ENCODE measurements around the gene AQP9. TPM values are rescaled to one million over a fixed set of nuclear protein-coding genes. Genes with fewer than 3 reads are reported as not detected.
A peak's percentile ranks its signal among the peaks of the same experiment; 100 is the strongest.

The AQP9 gene
- total and polyA plus RNA-seq, 2 of the 8 experiments (the other 6 are each of a cell fraction or from before 2014, with no cell fraction given) = not detected

GRCh38 chr15:58200739-58201138 is 62.6 kb downstream of the AQP9 start:
- Histone ChIP-seq H3K14ac (ENCODE audit: insufficient read length) (no peak overlapping the region), H3K4me1 (replicated peaks in 1 of 4; ENCODE audit: control insufficient read depth in 3 of 4, insufficient read depth in 4 of 4, low read length in 3 of 4) (no peaks in the 10 kb centered on the region), H3K4me3 (ENCODE audit: extremely low read depth in 1 of 4, insufficient read depth in 2 of 4, low read depth in 3 of 4, low read length in 4 of 4) (no peak overlapping the region), H3K79me2 (ENCODE audit: control insufficient read depth in 1 of 2, insufficient read depth in 2 of 2, low read length in 2 of 2) (no peaks in the 10 kb centered on the region), H3K4ac (replicated peaks; ENCODE audit: insufficient read length, low read depth, low read length) (no peak overlapping the region), H4K91ac (replicated peaks; ENCODE audit: insufficient read length, low read length) (no peak overlapping the region), H3K27ac (ENCODE audit: low read depth, low read length) (no peak overlapping the region), H2BK20ac (ENCODE audit: low read length) (no peak overlapping the region), H3K23ac (ENCODE audit: insufficient read length) (no peak overlapping the region), H3K79me1 (ENCODE audit: low read depth, low read length) (no peaks in the 10 kb centered on the region), H2BK15ac (ENCODE audit: low read length) (no peak overlapping the region), H4K20me1 (replicated peaks in 1 of 2; ENCODE audit: control insufficient read depth in 1 of 2, insufficient read depth in 2 of 2, low read length in 2 of 2) (no peaks in the 10 kb centered on the region), H2BK5ac (ENCODE audit: low read depth, low read length) (no peak overlapping the region), H3K9me3 (ENCODE audit: insufficient read depth in 2 of 2, low read depth in 1 of 2, low read length in 1 of 2) (no peaks in the 10 kb centered on the region), H3K18ac (ENCODE audit: extremely low read depth, low read length) (0 out of 2 replicates have a peak overlapping the region, but pooled peaks have one; percentile 40), H4K5ac (ENCODE audit: insufficient read length, low read depth, low read length) (no peak overlapping the region), H4K8ac (ENCODE audit: extremely low read depth, insufficient read depth, low read length) (no peak overlapping the region), H3K9ac (replicated peaks in 1 of 4; ENCODE audit: extremely low read depth in 1 of 4, low read depth in 3 of 4, low read length in 3 of 4) (no peak overlapping the region), H3K56ac (replicated peaks; ENCODE audit: insufficient read length, low read depth, low read length) (no peak overlapping the region), H2BK120ac (replicated peaks; ENCODE audit: low read depth, low read length) (no peak overlapping the region), H3K27me3 (replicated peaks in 1 of 4; ENCODE audit: control insufficient read depth in 3 of 4, extremely low read depth in 1 of 4, insufficient read depth in 3 of 4, low read length in 3 of 4) (no peaks in the 10 kb centered on the region), H3K23me2 (ENCODE audit: low read depth, low read length) (no peaks in the 10 kb centered on the region), H2AK5ac (ENCODE audit: low read depth, low read length) (no peak overlapping the region), H3K4me2 (ENCODE audit: insufficient read depth in 1 of 2, low read depth in 2 of 2, low read length in 2 of 2) (no peak overlapping the region), H2AFZ (ENCODE audit: low read length) (peak overlapping the region; percentile 98), H2BK12ac (ENCODE audit: low read depth, low read length) (0 out of 2 replicates have a peak overlapping the region, but pooled peaks have one; percentile 53), H3K36me3 (ENCODE audit: control insufficient read depth in 2 of 4, insufficient read depth in 4 of 4, low read length in 3 of 4) (no peaks in the 10 kb centered on the region)
- DNase-seq (ENCODE audit: low read depth in 1 of 2, low spot score in 2 of 2) (no peak), FAIRE-seq (no peak)
- ChIA-PET POLR2A (ENCODE audit: partially characterized antibody) (no interaction called here), CTCF (ENCODE audit: partially characterized antibody) (no interaction called here)
- WGBS, 2 experiments (ENCODE audit: extremely low coverage in 1 of 2, insufficient coverage in 1 of 2, insufficient read length in 1 of 2, insufficient replicate concordance in 2 of 2, low coverage in 1 of 2, low lambda C conversion rate in 2 of 2, missing lambda C conversion rate in 1 of 2) = 86% methylated on average over 6 of the region's 8 CpGs; no CpG with 5 or more reads in 1 of the 2 experiments
- TF ChIP-seq CTCF (IDR thresholded peaks at IDR 0.05; ENCODE audit: control extremely low read depth in 1 of 3, insufficient read depth in 1 of 3, low read depth in 1 of 3, low read length in 3 of 3) (peak in 1 of 3 experiments; percentile 22; a peak in 1 of 4 replicates), SUZ12 (IDR thresholded peaks at IDR 0.05; ENCODE audit: low read length) (no peak), MAX (IDR thresholded peaks at IDR 0.05) (peak; percentile 35; the same call in 1 of the 2 replicates), HDAC6 (IDR thresholded peaks at IDR 0.05; ENCODE audit: low read depth, low read length) (no peak), RAD21 (IDR thresholded peaks at IDR 0.05 in 1 of 2, conservative IDR thresholded peaks at IDR 0.05 in 1 of 2; ENCODE audit: low read depth in 2 of 2, low read length in 2 of 2) (peak in 1 of 2 experiments; percentile 17; a peak in 1 of 4 replicates)
